GM18498 (cell line): ENCODE measurements around the gene KMT5B.

Experiments
- ATAC-seq: cut with Tn5 transposase; IDR thresholded peaks from one replicate; pipeline ENCODE4 v1.9.1; 2021; ENCODE audit warnings: mild to moderate bottlenecking, moderate library complexity; ENCODE audit not compliant: unreplicated experiment

KMT5B gene

DNA sequence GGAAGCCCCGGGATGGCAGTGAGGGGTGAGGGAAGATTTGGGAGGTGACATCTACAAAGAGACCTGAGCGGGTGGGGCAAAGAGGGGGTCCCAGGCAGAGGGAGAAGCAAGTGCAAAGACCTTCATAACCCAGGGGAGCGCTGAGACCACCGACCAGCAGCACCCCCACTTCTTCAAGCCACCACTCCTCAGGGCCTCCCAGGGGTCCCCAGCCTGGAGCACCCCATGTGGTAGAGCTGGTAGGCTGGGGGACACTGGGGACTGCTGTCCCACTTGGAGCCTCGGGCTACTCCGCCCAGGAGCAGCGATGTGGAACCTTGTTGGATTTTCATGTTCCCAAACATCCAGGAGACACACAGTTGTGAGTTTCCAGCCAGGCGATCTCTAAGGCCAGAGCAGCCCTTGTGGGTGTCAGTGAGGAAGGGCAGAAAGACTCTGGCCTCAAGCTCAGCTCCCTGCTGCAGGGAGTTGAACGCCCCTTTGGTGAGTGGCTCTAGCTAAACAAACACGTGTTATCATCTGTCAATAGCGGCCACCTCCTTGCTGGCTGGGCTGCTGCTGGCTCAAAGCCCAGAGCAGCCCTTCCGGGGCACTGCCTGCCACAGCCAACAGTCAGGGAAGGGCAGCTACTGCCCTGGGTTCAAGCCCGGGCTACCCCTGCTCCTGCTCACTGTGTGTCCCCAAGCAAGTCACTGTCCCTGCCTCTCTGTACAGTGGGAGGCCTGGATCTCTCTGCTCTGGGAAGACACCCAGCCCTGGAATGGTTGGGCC, 66.2 kb downstream of the KMT5B start:
- no peak for ATAC-seq

DNA sequence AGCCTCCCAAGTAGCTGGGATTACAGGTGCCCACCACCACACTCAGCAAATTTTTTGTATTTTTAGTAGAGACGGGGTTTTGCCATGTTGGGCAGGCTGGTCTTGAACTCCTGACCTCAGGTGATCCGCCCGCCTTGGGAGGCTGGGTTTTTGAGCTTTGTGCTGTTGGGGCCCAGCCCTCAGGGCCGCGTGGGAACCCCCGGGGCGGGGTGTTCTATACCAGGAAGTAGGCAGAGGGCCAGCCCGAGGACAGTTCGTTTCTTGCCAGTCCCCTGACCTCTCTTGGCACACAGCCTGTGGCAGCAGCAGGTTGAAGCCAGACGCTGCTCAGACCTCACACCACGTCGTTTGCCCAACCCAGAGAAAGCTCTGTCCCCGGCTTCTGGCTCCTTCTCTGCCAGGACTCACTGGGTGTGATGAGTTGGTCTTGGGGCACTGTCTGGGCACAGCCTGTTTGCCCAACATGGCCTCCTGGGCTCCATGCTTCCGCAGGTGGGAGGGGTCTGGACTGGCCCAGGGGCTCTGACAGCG, 67.0 kb downstream of the KMT5B start:
- no peak for ATAC-seq

- no peak for ATAC-seq
Measured at GRCh38 chr11:68145120-68145866, 67.8 kb downstream of the KMT5B start.

DNA sequence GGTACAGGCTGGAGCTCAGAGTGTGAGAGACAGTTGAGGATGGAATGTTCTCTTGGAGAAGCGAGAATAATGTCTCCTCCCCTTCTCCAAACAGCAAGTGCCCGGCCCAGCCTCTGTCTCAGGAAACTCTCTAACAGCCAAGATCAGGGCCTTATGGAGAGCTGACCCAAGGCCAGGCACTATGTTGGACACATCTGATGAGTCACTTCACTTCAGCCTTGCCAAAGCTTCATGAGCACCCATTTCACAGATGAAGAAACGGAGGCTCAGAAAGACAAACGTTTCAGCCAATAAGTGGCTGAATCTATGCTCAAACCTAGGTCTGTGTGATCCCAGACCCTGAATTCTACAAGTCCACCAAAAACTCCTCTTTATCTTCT, 69.8 kb downstream of the KMT5B start:
- no peak for ATAC-seq

DNA sequence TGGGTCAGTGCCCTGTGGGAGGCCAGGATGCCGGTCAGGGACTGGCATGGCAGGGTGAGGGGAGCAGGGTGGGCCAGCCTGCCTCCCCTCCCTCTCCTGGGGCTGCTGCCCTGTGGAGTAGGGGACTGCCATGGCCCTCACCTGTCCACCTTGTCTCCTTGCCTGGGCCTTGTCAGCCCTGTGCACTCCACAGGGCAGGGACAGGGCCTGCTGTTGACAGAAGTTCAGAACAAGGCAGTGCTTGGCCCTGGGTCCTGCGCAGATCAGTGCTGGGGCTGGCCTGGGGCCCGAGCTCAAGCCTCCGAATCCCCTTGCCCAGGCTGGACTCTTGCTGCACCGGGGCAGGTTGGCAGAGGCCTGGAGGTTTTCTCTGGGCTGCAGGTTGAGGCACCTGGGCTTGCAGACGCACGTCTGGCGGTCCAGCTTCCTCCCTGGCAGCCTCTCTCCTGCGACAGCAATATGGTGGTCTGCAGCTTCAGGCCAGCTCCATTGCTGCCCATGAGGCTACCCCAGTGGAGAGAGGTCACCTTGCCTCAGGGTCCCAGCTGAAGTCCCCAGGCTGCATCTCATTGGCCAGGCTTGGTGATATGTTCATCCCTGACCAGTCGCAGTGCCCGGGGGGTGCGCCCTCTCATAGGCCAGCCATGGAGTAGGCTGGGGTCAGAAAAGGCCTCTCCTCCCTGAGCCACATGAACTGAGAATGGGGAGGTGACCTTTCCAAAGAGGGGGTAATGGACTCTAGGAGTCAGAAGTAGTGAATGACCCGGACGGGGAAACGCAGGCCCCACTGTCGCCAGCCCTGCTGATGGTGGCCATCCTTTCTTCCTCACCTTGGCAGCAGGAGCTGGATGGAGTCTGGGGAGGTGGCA, 70.4 kb downstream of the KMT5B start:
- no peak for ATAC-seq

DNA sequence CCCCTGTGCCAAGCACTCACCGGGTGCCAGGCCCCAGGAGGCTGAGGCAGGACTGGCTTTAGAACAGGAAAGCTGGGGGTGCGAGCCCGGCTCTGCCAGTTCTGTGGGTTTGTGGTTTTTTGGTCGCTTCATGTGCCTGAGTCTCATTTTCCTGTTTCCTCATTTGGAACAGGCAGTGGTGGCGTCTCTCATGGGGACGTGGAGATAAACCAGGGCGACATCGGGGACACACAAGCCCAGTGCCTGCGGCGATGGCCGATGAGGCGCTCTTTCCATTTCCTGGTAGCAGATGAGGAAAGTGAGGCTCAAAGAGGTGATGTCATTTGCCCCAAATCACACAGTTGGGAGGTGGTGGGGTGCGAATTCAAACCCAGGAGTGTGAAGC, 71.1 kb downstream of the KMT5B start:
- ATAC-seq, result no peak

- ATAC-seq, result no peak
Measured at GRCh38 chr11:68141246-68142027, 71.7 kb downstream of the KMT5B start.

DNA sequence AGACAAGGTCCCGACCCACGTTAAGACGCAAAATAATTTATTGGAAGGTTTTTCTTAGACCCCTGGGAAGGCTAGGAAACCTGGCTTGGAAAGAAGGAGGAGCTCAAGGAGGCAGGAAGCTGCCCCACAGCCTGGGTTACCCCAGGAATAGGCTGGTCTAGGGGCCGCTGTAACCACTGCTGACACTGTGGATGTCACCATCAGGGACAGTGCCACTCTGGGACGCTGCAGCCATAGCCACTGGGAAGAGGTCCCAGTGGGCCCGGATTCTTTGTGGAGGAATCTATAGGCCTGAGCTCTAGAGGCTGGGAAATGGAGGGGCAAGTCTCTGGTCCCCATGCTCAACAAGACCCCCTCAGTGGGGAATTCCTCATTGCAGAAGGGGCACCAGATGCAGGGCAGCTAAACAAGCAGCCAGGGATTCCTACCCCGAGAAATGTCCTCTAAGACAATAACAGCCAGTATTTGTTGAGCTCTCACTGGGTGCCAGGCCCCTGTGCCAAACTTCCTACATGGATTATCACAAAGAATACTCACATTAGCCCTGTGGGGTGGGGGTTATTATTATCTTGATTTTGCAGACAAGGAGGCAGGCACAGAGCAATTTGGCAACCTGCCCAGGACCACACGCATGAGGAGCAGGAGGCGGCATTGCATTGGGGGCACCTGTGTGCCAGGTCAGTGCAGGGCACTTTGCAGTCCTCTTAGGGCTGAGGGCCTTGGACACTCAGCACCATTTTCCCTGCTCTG, 72.4 kb downstream of the KMT5B start:
- ATAC-seq, result no peak

- ATAC-seq, result no peak
Measured at GRCh38 chr11:68138237-68138636, 74.9 kb downstream of the KMT5B start.

GRCh38 chr11:68137833-68138232, 75.3 kb downstream of the KMT5B start:
- no peak for ATAC-seq

DNA sequence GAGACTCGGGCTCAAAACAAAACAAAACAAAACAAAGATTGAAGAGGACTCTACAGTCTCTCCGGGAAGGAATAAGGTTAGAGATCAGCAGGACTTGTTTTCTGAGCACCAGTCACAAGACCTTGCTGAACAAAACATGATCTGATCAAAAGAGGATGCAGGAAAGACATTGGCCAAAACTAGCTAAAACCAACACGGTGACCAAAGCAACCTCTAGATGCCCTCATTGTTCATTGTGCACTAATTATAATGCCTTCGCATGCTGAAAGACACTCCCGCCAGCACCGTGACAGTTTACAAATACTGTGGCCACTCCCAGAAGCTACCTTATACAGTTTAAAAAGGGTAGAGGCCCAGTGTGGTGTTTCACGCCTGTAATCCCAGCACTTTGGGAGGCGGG, 76.2 kb downstream of the KMT5B start:
- ATAC-seq, result no peak

- ATAC-seq, result no peak
Measured at GRCh38 chr11:68135161-68135560, 77.9 kb downstream of the KMT5B start.

DNA sequence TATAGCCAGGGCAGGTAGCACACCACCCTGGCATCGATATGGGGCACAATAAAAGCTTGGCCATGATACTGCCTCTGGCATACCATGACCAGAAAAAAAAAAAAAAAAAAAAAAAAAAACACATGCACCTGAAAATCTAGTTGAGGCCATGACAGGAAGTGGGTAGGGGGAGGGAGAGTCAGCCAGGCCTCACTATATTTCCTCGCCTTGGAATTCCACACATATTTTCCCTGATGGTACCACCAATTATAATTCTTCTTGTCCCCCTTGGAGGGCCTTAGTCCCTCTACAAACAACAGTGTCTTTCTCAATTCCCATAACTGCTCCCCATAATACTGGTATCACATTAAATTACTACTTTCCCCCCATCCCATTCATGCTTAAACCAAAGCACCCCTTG, 79.3 kb downstream of the KMT5B start:
- no peak for ATAC-seq

- ATAC-seq, result no peak
Measured at GRCh38 chr11:68130121-68130520, 83.0 kb downstream of the KMT5B start.

- ATAC-seq, result no peak
Measured at GRCh38 chr11:68128682-68129327, 84.3 kb downstream of the KMT5B start.

DNA sequence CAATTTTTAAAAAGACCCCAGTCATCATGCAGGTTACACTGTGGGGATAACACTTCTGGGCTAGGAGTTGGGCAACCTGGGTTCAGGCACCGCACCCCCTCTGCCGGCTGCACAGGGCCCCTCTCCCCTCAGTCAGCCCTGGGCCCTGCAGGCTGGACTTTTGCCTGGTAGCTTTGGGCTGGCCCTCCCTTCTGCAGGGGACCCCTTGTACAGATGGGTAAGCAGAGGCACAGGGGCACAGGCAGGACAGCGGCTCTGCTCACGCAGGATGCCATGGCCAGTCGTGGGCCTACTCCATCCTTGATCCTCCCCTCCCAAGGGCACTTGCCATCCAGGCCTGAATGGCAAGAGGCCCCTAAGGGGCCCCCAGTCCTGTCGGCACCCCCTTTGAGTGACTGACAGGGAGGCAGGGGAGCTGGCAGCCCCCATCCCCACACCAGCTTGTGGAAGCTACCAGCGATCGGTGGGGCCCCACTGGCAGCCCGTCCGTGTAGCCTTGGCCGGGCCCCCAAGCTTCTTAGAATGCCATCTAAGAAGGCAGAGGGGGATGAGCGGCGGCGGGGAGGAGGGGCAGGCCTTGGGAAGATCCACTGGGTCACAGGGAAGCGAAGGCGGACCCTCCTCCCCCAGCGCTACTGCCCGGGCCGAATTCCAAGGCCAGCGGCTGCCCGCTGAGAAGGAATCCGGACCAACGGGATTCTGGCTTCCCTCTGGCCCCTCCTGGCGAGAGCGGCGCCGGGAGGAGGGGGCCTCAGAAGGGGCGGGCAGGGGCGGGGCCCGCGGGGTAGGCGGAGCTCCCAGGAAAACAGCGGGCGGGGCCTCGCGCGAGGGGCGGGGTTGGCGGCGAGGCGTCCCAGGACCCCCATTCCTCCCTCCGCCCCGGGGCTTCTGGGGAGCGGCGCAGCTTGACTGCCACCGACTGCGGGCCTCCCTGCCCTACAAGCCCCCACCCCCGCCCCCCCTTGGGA, 85.1 kb downstream of the KMT5B start:
- ATAC-seq, result no peak

GRCh38 chr11:68125164-68125563, 87.9 kb downstream of the KMT5B start:
- ATAC-seq, result no peak

GRCh38 chr11:68122936-68123539, 90.1 kb downstream of the KMT5B start:
- no peak for ATAC-seq
